GM21526 (cell line): Measurements from ENCODE around the gene TMCO6.
"Not testable (repeated sequence)": the region's sequence is repeated elsewhere in the genome, so short reads cannot be mapped to it uniquely, and the experiment has no call there.

Source experiments
- ATAC-seq: cut with Tn5 transposase; IDR thresholded peaks from one replicate; pipeline ENCODE4 v1.9.1; 2021; ENCODE audit warnings: moderate library complexity; ENCODE audit not compliant: unreplicated experiment, low FRiP score

The TMCO6 gene

DNA sequence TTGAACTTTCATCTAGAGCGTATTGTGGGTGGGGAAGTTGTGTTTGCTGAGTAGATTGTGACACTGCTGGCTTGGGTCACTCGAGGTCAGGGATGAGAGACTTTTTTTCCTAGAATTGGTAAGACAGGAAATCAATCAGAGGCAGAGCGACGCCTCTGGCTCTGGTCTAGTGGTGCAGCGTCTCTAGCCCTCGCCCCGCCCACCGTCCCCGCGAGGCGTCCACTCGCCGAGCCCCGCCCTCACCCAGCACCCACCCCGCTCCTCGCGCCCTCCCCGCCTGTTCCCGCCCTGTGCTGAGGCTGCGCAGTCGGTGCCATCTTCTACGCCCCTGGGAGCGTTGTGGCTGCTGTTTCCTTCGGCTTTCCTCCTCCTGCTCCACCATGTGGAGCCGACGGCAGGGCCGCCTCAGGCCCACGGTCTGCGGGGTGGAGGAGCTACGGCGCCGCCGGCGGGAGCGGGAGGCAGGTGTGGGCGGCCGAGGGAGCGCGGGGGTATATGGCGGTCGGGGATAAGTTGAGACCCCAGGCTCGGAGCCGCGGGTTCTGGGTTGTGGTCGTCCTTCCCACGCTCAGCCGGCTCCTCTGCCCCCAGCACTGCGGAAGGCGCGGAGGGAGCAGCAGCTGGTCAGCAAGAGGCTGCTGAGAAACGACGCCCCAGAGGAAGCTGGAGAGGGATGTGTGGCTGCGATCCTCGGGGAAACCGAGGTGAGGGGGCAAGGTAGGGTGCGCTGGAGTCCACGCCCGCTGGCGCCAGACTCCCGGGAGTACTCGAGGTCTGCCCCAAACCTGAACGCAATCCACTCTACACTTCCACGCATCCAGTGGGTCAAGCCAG, at the start of gene TMCO6:
TMCO6 (plus strand) TSS at position 304 of the 834 bp plus-strand sequence; CDS start at position 381, 77 bp downstream.
- peak; percentile 93 for ATAC-seq

DNA sequence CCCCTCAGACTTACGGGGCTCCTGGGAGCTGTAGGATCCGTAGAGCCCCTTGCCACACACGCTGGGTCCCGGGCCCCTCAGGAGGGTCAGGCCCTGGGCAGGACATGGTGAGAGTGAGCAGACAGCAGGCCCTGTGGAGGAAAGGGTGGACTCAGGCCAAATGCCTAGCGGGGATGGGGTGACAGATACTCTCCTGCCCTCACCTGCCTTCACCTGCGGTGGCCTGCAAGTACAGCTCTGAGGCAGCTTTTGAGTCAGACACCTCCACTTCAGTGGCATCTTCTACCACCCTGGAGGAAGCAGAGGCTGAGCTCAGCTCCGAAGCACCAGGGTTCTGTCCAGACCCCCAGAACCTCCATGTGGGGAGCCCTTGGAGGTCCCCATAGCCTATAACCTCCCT, 48.4 kb upstream of the TMCO6 start:
- ATAC-seq: no peak

DNA sequence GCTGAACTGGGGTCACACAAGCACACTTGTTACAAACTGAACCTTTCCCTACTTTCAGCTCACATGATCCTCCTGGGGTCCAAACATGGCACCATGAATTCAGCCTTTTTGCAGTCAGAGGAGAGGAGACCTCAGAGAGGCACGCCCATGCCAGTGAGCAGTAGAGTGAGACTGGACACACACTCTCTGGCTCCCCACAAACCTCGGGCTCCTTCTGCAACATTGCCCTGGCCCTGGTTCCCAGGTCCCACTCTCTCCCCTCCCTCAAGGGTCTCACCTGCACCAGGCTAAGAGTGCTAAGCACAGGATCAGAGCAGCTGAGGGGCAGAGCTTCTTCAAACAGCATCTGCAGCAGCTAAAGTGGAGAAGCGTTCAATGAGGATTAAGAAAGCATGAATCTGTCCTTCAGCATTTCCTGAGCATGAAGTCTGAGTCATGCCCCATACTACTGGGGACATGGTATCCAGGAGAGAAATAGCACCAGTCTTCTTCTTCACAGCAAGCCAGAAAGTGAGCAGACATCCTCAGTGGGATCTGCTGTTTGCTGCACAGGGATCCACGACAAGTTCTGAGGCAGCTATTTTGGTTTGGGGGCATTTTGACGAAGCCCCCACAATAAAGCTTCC, 47.4 kb upstream of the TMCO6 start:
- ATAC-seq: no peak

DNA sequence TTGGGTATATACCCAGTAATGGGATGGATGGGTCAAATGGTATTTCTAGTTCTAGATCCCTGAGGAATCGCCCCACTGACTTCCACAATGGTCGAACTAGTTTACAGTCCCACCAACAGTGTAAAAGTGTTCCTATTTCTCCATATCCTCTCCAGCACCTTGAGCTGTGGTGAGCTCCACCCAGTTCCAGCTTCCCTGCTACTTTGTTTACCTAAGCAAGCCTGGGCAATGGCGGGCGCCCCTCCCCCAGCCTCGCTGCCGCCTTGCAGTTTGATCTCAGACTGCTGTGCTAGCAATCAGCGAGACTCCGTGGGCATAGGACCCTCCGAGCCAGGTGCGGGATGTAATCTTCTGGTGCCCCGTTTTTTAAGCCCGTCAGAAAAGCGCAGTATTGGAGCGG, 46.2 kb upstream of the TMCO6 start:
- not testable (repeated sequence) for ATAC-seq

DNA sequence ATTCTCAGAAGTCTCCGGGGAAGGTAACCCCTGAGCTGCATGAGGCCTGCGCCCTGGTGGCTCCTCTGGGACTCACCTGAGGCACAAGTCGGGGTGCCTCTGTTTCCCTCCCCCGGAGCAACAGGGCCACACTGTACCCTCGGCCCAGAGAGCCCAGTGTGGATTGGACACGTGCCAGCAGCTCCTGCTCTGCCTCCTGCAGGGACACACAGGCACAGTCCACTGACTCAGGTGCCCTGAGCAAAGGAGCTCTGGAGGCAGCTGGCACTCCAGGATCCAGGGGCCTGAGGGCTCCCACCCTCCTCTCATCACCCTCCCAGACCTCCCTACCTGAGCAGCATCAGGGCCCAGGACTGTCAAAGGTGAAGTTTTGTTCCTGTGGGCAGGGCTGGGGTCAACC, 45.1 kb upstream of the TMCO6 start:
- ATAC-seq: no peak

DNA sequence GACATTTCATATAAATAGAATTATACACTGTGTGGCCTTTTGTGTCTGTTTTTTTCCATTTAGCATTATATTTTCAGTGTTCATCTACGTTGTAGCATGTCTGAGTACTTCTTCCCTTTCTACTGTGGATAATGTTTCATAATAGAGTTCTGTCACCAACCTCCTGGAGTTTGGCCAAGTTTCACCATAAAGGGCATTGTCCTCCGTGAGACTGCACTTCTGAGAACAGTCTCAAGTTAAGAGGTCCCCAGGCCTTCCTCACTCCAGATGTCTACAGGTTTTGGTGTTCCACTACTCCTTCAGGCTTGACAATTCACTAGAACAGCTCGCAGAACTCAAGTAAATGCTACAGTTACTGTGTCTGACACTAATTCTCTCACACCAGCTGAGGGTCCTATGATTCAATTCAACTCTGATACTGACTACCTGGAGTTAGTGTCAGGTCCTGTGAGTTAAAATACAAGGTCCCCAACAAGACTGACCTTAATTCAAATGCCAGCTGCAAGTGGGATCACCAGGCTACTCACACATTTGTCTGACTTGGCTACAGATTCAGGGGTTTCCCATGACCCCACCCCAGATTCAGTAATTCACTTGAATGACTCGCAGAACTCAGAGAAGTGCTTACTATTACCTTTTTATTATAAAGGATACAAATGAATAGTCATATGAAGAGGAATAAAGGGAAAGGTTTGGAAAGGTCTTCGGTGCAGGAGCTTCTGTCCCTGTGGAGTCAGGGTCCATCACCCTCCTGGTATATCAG, 43.5 kb upstream of the TMCO6 start:
- no peak for ATAC-seq

DNA sequence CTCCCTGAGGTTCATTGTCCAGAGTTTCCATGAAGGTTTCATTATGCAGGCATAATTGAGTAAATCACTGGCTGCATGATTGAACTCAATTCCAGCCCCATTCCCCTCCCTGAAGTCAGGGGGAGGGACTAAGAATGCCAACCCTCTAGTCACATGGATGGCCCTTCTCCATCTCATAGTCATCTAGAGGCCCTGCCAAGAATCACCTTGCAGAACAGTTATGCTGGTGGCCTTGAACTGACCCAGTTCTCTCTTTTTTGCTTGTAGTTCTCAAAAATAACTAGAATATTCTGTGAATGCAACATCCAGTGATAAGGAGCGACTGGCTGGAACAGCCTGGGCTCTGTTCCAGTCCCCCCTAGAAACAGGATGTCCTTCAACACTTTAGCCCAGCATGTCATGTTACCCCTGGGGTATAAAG, 42.9 kb upstream of the TMCO6 start:
- no peak for ATAC-seq

DNA sequence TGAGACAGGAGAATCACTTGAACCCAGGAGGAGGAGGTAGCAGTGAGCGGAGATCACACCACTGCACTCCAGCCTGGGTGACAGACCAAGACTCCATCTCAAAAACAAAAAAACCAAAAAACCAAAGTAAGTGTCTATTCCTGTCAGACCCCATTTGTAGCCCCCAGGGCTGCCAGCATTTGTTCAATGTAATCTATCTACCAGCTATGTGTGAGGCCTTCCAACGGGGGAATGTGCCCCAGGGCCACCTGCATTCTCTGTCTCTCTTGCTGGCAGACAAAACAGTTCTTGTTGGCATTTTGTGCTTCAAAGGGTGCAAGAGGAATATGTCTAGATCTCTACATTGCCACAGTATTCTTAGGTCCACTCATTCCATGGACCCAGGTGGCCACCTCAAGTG, 40.4 kb upstream of the TMCO6 start:
- ATAC-seq: no peak

DNA sequence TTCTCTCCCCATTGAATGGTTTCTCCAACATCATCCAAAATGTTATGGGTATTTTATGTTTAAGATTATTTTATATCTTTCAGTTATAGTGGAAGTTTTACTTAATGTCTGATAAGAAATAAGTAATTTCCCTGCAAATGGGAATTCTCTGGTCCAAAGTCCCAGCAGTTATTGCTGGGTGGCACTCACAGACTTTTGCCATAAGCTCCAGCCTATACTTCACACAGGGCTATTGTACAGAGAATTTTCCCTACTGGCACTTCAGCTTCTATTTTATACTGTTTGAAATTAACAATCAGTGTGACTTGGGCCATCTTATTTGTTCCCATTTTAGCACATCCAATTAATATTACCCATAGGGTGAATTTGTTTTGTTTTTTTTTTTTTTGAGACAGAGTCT, 39.2 kb upstream of the TMCO6 start:
- no peak for ATAC-seq

DNA sequence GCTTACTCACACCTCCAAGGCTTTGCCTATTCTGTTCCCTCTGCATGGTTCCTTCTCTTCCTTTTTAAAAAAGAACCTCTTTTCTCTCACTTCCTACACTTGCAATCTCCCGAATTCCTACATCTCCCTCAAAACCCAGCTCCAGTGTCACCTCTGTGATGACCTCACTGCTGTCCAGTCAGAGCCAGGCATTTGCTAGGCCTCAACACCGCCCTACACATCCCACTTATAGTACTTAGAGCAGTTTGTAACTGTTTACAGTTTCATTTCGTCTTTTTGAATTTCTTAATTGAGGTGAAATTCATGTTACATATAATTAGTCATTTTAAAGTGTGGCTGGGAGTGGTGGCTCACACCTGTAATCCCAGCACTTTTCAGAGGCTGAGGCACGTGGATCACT, 37.1 kb upstream of the TMCO6 start:
- ATAC-seq: no peak

DNA sequence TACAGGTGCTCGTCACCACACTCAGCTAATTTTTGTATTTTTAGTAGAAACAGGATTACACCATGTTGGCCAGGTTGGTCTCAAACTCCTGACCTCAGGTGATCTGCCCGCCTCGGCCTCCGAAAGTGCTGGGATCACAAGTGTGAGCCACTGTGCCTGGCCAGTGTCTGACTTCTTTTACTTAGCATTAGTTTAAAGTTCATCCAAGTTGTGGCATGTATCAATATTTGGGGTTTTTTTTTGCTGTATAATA, 35.9 kb upstream of the TMCO6 start:
- ATAC-seq: not testable (repeated sequence)

DNA sequence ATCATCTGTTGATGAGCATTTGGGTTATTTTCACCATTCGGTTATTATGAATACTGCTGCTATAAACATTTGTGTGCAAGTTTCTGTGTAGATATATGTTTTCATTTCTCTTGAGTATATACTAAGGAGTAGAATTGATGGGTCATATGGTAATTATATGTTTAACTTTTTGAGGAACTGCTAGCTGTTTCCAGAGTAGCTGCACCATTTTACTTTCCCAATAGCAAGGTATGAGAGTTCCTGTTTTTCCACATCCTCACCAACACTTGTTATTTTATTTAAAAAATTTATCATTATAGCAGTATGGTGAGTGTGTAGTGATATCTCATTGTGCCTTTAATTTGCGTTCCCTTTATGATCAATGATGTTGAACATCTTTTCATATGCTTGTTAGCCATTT, 35.5 kb upstream of the TMCO6 start:
- no peak for ATAC-seq

DNA sequence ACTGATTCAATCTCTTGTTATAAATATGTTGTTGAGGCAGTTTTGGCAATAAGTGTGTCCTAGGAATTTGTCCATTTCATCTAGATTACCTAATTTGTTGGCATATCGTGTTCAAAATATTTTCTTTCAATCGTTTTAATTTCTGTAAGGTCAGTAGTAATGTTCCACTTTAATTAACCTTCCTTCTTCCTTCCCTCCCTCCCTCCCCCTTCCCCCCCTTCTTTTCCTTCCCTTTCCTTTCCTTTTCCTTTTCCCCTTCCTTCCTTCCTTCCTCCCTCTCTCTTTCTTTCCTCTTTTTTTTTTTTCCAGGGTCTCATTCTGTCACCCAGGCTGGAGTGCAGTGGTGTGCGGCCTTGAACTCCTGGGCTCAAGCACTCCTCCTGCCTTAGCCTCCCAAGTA, 33.4 kb upstream of the TMCO6 start:
- no peak for ATAC-seq

DNA sequence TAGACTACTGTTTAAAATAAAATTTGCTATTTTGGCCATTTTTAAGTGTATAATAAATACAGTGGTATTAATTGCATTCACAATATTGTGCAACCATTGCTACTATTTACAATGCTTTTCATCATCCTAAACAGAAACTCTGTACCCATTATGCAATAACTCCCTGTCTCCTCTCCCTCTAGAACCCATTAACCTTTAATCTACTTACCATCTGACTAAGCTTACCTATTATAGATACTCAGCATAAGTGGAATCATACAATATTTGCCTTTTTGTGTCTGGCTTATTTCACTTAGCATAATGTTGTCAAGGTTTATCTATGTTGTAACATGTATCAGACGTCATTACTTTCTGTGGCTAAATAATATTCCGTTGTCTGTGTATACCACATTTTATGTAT, 32.2 kb upstream of the TMCO6 start:
- no peak for ATAC-seq

DNA sequence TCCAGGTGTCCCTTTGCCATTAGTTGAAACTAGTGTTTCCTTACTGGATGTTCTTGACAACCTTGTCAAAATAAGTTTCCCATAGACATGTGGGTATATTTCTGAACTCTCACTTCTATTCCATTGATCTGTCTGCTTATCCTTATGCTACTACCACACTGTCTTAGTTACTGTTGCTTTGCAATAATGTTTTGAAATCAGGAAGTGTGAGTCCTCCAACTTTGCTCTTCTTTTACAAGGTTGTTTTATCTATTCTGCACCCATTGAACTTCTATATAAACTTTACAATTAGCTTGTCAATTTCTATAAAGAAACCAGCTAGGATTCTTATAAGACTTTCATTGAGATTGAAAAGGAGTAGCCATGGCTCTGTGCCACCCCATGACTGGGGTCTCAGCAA, 30.5 kb upstream of the TMCO6 start:
- no peak for ATAC-seq

DNA sequence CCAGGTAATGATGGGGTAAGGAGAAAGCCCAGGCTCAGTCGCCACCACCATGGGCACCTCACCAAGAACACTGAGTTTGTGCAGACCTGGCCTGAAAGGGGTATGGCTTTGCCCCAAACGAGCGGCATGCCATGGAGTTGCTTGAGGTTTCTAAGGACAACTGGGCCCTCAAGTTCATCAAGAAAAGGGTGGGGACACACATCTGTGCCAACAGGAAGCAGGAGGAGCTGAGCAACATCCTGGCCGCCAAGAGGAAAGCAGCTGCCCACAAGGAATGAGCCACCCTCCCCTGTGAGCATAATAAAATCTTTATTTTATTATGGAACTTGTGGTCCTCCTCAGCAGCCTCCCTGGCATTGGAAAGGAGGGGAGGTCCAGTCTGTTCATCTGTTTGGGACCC, 30.1 kb upstream of the TMCO6 start:
- no peak for ATAC-seq

DNA sequence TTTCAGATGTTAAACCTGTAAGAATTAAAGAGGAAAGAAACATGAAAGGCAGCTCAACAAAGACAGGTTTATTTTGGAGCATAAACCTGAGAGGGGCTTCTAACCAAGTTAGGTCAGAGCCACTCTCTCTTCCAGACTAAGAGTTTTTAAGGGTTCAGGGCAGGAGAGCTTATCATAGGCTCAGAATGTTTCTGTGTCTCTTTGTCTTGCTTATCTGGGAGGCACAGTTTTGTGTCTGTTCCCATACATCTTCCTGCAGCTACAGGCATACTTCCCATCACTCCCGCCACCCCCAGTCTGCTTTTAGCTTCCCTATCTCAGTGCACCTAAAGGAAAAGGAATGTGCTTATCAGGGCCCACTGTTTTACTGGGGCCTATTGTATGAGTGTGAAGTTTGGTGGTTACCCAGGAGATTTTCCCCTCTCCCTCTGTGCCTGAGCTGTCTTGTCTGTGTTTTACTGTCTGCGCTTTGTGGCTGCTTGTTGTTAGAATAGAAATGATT, 28.2 kb upstream of the TMCO6 start:
- no peak for ATAC-seq

DNA sequence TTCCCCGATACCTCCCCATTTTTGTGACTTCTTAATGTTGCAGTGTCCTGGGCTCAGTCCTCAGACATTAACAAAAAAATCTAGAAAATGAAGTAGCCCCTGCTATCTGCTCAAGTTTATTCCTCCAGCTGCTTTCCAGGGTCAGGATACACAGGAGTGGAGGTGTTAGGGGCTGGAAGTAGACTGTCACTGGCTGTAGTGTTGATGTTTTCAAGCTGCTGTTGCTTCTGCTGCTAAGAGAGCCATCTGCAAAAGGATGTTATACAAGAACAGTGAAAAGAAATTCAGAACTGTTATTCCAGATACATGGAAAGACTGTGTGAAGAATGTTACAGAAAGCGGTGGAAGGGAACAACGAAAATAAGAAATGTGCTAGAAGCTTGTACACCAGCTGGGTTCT, 16.9 kb upstream of the TMCO6 start:
- no peak for ATAC-seq

DNA sequence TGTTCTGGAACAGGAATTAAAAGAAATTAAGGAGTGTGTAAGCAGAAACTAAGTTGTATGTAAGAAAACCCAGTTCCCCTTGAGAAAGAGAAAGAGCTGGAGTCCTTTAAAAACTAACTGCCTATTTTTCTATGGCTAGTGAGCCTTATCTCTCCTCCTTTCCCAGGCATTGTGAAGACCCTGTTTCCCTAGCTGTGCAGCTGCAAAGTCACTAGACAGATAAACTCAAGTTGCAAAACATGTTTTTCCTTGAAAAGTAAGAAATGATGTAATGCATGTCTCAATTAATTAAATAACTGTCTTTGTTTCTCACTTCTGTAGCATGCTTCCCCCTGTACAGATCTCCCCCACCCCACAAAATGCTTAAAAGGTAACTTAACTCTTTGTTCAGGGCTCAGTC, 16.2 kb upstream of the TMCO6 start:
- not testable (repeated sequence) for ATAC-seq

DNA sequence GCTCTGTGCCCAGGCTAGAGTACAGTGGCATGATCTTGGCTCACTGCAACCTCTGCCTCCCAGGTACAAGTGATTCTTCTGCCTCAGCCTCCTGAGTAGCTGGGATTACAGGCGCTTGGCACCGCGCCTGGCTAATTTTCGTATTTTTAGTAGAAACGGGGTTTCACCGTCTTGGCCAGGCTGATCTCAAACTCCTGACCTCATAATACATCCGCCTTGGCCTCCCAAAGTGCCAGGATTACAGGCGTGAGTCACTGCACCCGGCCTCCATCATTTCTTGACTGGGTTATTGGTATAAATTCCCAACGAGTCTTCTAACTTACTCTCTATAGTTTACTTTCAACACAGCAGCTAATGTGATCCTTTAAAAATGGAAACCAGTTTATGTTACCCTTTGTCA, 14.4 kb upstream of the TMCO6 start:
- ATAC-seq: not testable (repeated sequence)

DNA sequence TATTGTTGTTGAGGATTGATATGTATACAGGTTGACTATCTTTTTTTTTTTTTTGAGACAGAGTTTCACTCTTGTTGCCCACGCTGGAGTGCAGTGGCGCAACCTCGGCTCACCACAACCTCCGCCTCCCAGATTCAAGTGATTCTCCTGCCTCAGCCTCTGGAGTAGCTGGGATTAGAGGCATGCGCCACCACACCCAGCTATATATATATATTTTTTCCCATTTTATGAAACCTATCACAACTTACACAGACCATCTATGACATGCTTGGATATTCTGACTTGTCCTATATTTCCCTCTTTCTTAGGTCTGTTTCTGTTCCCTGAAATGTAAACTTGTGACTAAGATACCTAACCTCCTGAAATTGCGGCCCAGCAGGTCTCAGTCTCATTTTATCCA, 11.3 kb upstream of the TMCO6 start:
- no peak for ATAC-seq

DNA sequence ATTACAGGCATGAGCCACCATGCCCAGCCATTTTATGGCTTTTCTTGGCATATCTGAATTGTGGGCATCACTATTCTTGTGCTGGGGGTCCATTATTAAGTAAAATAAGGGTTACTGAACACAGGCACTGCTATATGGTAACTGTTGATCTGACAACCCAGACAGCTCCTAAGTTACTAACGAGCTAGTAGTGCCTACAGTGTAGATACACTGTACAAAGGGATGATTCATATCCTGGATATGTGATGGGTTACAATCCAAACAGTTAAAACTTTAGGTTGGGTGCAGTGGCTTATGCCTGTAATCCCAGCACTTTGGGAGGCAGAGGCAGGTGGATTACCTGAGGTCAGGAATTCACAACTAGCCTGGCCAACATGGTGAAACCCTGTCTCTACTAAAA, 10.5 kb upstream of the TMCO6 start:
- no peak for ATAC-seq
